IPS-NIHi11 (cell line): ENCODE data around the gene IL11.

Source experiments
- DNase-seq: peaks from one replicate; pipeline ENCODE4 v3.0.0; 2012; ENCODE audit warnings: mixed read lengths, low spot score

Gene IL11

GRCh38 chr19:55372316-55373081 is 2.2 kb upstream of the IL11 start:
- DNase-seq = no peak

- peak; percentile 93 for DNase-seq
These were observed 484 bp downstream of the IL11 start for GRCh38 chr19:55369653-55370304.

- DNase-seq = peak; percentile 79
These were observed 1.3 kb downstream of the IL11 start for GRCh38 chr19:55368701-55369563.

- no peak for DNase-seq
These were observed 2.2 kb downstream of the IL11 start for GRCh38 chr19:55368106-55368505.

GRCh38 chr19:55366790-55367189 is 3.5 kb downstream of the IL11 start:
- no peak for DNase-seq

- no peak for DNase-seq
These were observed 4.3 kb downstream of the IL11 start for GRCh38 chr19:55365964-55366363.

- no peak for DNase-seq
These were observed 5.0 kb downstream of the IL11 start for GRCh38 chr19:55365245-55365644.

- DNase-seq = peak; percentile 68
These were observed 7.1 kb downstream of the IL11 start, which contains the start of gene GARIN5B for GRCh38 chr19:55362990-55363716. Gene GARIN5B (minus strand): TSS chr19:55363260. CDS start chr19:55363066, 194 bp downstream.

- no peak for DNase-seq
These were observed 7.9 kb downstream of the IL11 start for GRCh38 chr19:55362174-55362989.

GRCh38 chr19:55360902-55361301 is 9.4 kb downstream of the IL11 start:
- no peak for DNase-seq

GRCh38 chr19:55358943-55359908 is 11.0 kb downstream of the IL11 start:
- DNase-seq = no peak

- DNase-seq = no peak
These were observed 11.8 kb downstream of the IL11 start for GRCh38 chr19:55358493-55358892.

- peak; percentile 59 for DNase-seq
These were observed 14.9 kb downstream of the IL11 start for GRCh38 chr19:55355213-55355821.

GRCh38 chr19:55354698-55355212 is 15.5 kb downstream of the IL11 start, which contains the start of gene COX6B2:
Gene COX6B2 (minus strand): TSS chr19:55354719. CDS start chr19:55354521, 198 bp downstream.
- peak; percentile 70 for DNase-seq

- peak; percentile 93 for DNase-seq
These were observed 16.2 kb downstream of the IL11 start for GRCh38 chr19:55353803-55354697.

GRCh38 chr19:55353356-55353802 is 16.9 kb downstream of the IL11 start:
- DNase-seq = no peak

GRCh38 chr19:55352549-55353145 is 17.6 kb downstream of the IL11 start:
- no peak for DNase-seq
